Spleen (tissue), 7 donors: ENCODE results near the gene CDC25A.

ENCODE experiments used
- POLR2A ChIP-seq, 3 donors: fragments of 450-650 bp; IDR thresholded peaks; one replicate each; pipeline ENCODE4 v1.5.1; 2017; ENCODE audit warnings: antibody characterized with exemption in 3 of 3, mild to moderate bottlenecking in 1 of 3
- POLR2AphosphoS5 ChIP-seq, 3 donors: sonication (generic); formaldehyde crosslinking; IDR thresholded peaks; one replicate each; pipeline ENCODE4 v1.5.1; 2017; ENCODE audit warnings: antibody characterized with exemption in 3 of 3
- TF ChIP-seq, protein P1 (sequence below), 11 experiments: fragments of 200-600 bp in 7 of 11; fragments of 450-650 bp in 4 of 11; sonication (generic) in 4 of 11; IDR thresholded peaks in 8 of 11; conservative IDR thresholded peaks in 3 of 11; 1 replicate in 7 of 11; 2 replicates in 4 of 11; pipeline versions ENCODE4 v1.4.0 to v1.8.0; 2016 to 2021; ENCODE audit warnings: antibody characterized with exemption in 11 of 11, inconsistent platforms in 4 of 11, mild to moderate bottlenecking in 1 of 11
- donor health status: DM: no; HTN: no; CAD: no; lungs with moderate emphysema.
- donor health status: DM: no; HTN: no; CAD: no.
- donor health status: DM: no; HTN: no; CAD: no.

DNA sequence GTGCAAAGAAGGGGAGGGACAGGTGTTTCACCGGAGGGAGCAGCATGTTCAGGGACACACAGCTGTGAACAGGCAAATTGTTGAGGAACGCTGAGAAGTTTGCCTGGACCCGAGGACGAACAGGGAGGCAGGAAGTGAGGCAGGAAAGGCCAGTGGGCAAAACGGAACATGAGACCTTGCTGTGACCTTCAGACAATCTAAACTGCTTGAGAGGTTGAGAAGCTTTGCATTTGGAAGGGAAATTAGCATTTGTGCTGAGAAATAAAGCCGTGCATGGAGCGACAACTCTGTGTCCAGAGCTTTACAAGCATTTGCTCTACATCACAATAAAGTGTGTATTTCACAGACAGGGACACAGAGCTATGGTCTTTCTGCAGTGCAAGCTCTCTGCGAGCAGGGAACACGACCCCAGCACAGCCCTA lies 47.9 kb downstream of the CDC25A start:
- TF ChIP-seq, protein P1, sequence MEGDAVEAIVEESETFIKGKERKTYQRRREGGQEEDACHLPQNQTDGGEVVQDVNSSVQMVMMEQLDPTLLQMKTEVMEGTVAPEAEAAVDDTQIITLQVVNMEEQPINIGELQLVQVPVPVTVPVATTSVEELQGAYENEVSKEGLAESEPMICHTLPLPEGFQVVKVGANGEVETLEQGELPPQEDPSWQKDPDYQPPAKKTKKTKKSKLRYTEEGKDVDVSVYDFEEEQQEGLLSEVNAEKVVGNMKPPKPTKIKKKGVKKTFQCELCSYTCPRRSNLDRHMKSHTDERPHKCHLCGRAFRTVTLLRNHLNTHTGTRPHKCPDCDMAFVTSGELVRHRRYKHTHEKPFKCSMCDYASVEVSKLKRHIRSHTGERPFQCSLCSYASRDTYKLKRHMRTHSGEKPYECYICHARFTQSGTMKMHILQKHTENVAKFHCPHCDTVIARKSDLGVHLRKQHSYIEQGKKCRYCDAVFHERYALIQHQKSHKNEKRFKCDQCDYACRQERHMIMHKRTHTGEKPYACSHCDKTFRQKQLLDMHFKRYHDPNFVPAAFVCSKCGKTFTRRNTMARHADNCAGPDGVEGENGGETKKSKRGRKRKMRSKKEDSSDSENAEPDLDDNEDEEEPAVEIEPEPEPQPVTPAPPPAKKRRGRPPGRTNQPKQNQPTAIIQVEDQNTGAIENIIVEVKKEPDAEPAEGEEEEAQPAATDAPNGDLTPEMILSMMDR (IDR thresholded peaks at IDR 0.05 in 8 of 11, conservative IDR thresholded peaks at IDR 0.05 in 3 of 11): no peak
- TF ChIP-seq POLR2A (IDR thresholded peaks at IDR 0.05) (no peak), POLR2AphosphoS5 (IDR thresholded peaks at IDR 0.05) (peak in 2 of 3 donors; percentile 73 to 83)
